GM12801 (cell line): ENCODE results near the gene RAPGEF1.

ENCODE experiments used
- TF ChIP-seq, protein P1 (sequence below): IDR thresholded peaks from one replicate; pipeline ENCODE4 v1.5.1; 2011; ENCODE audit warnings: control low read depth; ENCODE audit not compliant: insufficient read length; ENCODE audit errors: extremely low read depth

RAPGEF1 gene

DNA sequence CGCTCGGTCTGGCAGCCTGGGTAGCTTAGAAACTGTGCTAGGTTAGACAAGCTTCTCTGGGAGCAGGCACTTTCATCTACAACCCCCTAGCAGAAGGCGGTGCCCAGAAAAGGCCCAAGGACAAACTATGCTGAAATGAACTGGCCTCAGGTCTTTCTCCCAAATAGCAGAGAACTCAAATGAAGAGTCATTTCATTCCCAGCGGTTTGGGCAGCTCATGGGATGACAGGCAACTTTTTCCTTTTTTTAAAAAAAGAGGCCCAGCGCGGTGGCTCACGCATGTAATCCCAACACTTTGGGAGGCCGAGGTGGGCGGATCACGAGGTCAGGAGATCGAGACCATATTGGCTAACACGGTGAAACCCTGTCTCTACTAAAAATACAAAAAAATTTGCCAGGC lies 2.5 kb downstream of the RAPGEF1 start:
- TF ChIP-seq, protein P1, sequence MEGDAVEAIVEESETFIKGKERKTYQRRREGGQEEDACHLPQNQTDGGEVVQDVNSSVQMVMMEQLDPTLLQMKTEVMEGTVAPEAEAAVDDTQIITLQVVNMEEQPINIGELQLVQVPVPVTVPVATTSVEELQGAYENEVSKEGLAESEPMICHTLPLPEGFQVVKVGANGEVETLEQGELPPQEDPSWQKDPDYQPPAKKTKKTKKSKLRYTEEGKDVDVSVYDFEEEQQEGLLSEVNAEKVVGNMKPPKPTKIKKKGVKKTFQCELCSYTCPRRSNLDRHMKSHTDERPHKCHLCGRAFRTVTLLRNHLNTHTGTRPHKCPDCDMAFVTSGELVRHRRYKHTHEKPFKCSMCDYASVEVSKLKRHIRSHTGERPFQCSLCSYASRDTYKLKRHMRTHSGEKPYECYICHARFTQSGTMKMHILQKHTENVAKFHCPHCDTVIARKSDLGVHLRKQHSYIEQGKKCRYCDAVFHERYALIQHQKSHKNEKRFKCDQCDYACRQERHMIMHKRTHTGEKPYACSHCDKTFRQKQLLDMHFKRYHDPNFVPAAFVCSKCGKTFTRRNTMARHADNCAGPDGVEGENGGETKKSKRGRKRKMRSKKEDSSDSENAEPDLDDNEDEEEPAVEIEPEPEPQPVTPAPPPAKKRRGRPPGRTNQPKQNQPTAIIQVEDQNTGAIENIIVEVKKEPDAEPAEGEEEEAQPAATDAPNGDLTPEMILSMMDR = no peak

DNA sequence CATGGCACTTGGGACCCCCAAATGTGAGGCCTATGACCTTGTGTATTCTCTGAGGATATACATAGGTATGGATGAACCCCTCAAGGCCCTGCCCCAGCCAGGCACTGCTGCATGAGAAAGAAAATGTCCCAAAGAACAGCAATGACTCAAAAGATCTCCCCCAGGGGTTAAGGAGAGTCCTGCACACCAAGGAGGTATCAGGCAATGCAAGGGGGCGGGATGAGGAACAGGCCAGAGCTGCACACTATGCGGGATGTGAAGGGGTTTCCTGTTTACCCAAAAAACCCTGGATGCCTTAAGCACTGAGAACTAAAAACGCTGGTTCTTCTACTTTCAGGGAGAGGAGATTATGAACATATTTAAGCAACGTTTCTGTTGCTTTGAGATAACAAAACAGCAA lies 3.4 kb downstream of the RAPGEF1 start:
- TF ChIP-seq, protein P1 = no peak

DNA sequence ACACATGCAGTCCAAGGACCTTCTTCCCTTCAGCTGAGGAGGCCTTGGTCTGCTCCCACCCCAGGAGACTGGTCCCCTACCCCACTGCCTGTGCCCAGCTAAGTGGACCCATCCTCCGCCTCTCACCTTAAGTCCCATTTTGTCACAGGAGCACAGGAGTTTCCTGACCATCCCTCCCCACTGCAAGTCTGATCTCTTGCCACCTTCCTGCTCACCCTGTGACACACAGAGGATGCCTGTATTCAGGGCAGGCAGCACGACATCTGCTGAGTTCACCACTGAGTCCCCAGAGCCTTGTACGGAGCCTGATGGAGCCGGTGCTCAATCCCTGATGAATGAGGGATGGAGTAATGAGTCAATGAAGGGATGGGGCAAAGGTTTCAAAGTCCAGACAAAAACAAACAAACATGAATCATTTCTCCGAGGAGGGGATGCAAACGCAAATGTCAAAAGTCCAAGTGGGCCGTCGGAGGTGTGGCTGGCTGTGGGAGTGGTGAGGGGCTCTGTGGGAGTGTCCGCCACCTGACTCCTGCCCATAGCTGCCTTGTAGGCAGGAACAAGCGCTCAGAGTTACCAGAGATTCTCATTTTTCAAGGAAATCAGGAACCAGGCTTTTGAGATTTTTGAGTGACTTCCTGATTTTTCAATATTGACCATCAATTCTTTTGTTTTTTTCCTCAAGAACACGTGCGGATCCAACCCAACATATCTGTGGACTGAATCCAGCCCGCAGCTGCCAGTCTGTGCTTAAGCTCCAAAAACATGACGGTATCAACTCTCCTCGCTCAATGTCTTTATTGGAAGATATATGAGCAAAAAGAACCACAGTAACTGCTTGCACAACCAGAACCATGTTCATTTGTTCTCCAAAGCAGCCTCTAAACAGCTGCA lies 4.4 kb downstream of the RAPGEF1 start:
- TF ChIP-seq, protein P1 = no peak

DNA sequence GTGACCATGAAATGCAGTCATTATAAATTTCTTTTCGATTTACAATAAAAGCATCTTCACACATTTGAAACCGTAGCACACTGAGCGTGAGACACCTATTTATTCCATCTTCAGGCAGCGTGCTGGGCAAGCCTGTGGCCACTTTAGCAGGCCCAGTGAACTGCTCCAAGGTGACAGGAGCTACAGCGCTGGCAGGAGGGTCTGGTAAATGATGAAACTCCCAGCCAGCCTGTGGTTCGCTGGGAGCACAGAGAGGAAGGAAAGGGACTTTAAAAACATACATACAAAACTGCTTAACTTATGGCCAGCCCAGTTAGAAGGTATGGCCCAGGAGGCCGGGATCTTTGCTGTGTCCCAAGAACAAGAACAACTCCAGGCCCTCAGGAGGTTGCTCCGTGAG lies 5.1 kb downstream of the RAPGEF1 start:
- TF ChIP-seq, protein P1 = no peak

DNA sequence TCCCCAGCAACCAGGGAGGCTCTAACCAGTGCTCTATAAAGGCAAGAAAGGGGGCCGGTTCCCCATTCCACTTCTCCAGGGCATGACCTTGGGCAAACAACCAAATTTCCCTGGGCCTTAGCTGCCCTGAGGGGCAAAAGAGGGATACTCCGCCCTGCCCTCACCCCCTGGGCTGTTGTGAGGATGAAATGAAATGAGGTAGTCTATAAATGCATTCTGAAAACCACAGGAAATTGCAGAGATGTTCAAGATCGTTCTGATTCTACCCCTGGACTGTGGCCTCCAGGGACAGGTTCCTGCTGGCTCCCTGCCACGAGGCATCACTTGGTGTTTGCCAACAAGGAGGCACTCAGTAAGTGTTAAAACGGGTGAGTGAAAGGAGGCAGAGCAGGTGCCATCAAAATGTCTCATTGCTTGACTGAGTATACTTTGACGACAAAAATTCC lies 5.7 kb downstream of the RAPGEF1 start:
- TF ChIP-seq, protein P1 = no peak

DNA sequence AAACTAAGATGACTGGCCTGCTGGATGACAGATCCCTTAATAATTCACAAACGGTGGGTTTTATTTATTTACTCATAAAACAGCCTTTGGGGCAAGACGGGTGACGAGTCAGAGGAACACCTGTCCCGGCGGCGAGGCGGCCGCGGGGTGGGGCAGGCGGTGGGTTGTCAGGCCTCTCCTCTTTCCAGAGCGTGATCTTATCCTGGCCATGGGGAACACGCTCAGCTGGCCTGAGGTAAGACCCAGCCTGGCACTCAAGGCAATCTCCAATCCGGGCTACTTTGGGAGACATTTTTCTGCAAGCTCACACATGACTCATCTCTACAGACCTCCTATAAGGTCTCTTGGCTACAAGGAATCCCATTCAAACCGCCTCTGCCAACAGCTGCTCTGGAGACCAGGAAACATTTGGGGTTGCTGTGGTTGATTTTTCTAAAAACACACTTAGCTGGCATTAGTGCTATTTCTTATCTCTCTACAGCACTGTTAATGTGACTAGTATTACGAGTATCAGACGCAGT lies 6.3 kb downstream of the RAPGEF1 start:
- TF ChIP-seq, protein P1 = no peak

DNA sequence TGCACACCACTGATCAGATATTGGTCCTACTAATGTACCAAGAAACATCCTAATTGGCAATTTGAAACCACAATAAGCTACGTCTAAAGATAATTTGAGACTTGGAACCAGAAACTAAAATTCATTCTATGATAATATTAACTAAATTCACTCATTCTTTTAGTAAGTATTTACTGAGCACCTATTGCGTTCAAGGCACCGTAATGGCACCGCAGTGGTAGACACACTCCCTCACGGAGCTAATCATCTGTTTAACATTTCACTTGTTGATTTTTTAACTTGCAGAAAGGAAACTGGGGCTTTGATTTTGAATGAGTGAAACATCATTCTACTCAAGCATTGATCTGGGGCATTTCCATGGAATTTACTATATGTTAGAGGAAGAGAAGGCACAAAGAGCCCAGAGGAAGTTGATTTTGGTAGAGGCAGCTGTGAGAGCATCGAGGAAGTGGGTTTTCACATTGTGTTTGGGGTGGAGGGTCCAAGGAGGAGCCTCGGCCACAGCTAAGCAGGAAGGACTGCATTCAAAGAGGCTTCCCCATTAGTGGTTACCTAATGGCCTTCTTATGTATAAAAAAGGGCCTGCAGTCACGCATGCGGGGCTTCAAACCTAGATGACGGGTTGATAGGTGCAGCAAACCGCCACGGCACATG lies 7.1 kb downstream of the RAPGEF1 start:
- TF ChIP-seq, protein P1 = no peak
